ENCODE data around the gene HDGFL2. TPM values are rescaled to one million over a fixed set of nuclear protein-coding genes. Genes with fewer than 3 reads are reported as not detected.

HDGFL2 gene
- total RNA-seq, 1 donor from 2014 or later, result 55.7 TPM

DNA sequence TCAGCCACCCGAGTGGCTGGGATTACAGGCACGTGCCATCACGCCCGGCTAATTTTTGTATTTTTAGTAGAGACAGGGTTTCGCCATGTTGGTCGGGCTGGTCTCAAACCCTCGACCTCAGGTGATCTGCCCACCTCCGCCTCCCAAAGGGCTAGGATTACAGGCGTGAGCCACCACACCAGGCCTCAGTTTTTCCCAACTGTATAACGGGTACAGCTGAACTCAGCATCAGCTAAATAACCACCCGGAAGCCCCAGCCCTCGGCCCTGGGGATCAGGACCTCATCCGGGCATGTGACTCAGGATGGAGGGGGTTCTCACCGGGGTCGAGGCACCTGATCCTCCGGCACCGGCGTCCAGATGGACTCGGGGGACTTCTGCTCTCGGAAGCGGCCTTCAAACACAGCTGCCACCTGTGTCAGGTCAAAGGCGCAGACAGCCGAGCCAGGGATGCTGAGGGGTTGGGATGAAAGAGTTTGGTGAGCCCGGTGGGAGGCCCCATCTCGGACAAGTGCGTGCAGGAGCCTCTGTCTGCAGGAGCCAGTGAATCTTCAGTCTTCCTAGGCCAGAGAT, 78.5 kb downstream of the HDGFL2 start:
- intact Hi-C loops (cut with micrococcal nuclease), result no loop called here

Other genes with a start within 250 kb of the HDGFL2 start
- gene EBI3, start 242.8 kb upstream of the HDGFL2 start, total RNA-seq, result 27.2 and 28.1 TPM in 2 replicates
- gene YJU2, start 225.2 kb upstream of the HDGFL2 start, total RNA-seq, result 31.3 and 34.3 TPM in 2 replicates
- not detected in 2 replicates for gene SHD, start 193.0 kb upstream of the HDGFL2 start, total RNA-seq
- gene TMIGD2, start 169.9 kb upstream of the HDGFL2 start, total RNA-seq, result 33.2 and 34.6 TPM in 2 replicates
- gene FSD1, start 167.7 kb upstream of the HDGFL2 start, total RNA-seq, result 22.0 and 24.2 TPM in 2 replicates
- gene STAP2, start 133.5 kb upstream of the HDGFL2 start, total RNA-seq, result 14.8 and 19.1 TPM in 2 replicates
- 19.0 and 21.0 TPM in 2 replicates for gene MPND, start 128.7 kb upstream of the HDGFL2 start, total RNA-seq
- 67.8 and 74.3 TPM in 2 replicates for gene SH3GL1, start 71.8 kb upstream of the HDGFL2 start, total RNA-seq
- gene CHAF1A, start 69.7 kb upstream of the HDGFL2 start, total RNA-seq, result 74.0 and 79.1 TPM in 2 replicates
- 46.3 and 52.0 TPM in 2 replicates for gene UBXN6, start 14.5 kb upstream of the HDGFL2 start, total RNA-seq
- gene PLIN4, start 46.2 kb downstream of the HDGFL2 start, total RNA-seq, result not detected in 2 replicates
- gene PLIN5, start 62.9 kb downstream of the HDGFL2 start, total RNA-seq, result not detected in 2 replicates
- gene LRG1, start 67.7 kb downstream of the HDGFL2 start, total RNA-seq, result 1.1 and 1.5 TPM in 2 replicates
- gene SEMA6B, start 87.4 kb downstream of the HDGFL2 start, total RNA-seq, result not detected in 2 replicates
- 22.2 and 23.5 TPM in 2 replicates for gene TNFAIP8L1, start 167.2 kb downstream of the HDGFL2 start, total RNA-seq
- 90.6 and 94.5 TPM in 2 replicates for gene MYDGF, start 198.0 kb downstream of the HDGFL2 start, total RNA-seq

All from T-helper 1 cell treated with Interleukin-12 subunit alpha and Interleukin-12 subunit beta and Interleukin-4 antibody, amounts not matched to agents 30 ng/mL and 1 ng/mL, for 36 hours (primary cell).